Measurements from ENCODE around the gene SOWAHC.

GRCh38 chr2:109654326-109655050 lies 40.3 kb downstream of the SOWAHC start:
- no peak for TF ChIP-seq CTCF (IDR thresholded peaks at IDR 0.05)
- TF ChIP-seq POLR2A (IDR thresholded peaks at IDR 0.05): no peak
